CD8-positive, alpha-beta memory T cell (primary cell): ENCODE results near the gene MARK2. TPM values are rescaled to one million over a fixed set of nuclear protein-coding genes. Genes with fewer than 3 reads are reported as not detected.
"Not testable (repeated sequence)": the region's sequence is repeated elsewhere in the genome, so short reads cannot be mapped to it uniquely, and the experiment has no call there.

ENCODE experiments used
- CTCF ChIA-PET: fragments of 350-600 bp; sonication (Branson Sonifier 250); formaldehyde crosslinking; loops from one replicate; lab custom pipeline; 2021; ENCODE audit warnings: antibody characterized with exemption; lab: Charles Lee
- POLR2A ChIA-PET: fragments of 350-600 bp; sonication (Branson Sonifier 250); formaldehyde crosslinking; loops from one replicate; lab custom pipeline; 2021; ENCODE audit warnings: antibody characterized with exemption; lab: Charles Lee
- DNase-seq, 5 donors: peaks; one replicate each; pipeline versions ENCODE4 v3.0.0 to v3.0.0-alpha.2; 2020 to 2022; ENCODE audit warnings: mixed read lengths in 1 of 5
- H3K27ac ChIP-seq: one replicate; pipeline ENCODE4 v1.7.0; 2013; ENCODE audit warnings: low read depth, mild to moderate bottlenecking, low read length, moderate library complexity
- H3K27me3 ChIP-seq: 2 replicates; pipeline ENCODE4 v1.7.0; 2013; ENCODE audit warnings: low read length, mild to moderate bottlenecking; ENCODE audit not compliant: insufficient read depth, poor library complexity, severe bottlenecking
- H3K36me3 ChIP-seq: 2 replicates; pipeline ENCODE4 v1.7.0; 2013; ENCODE audit warnings: mild to moderate bottlenecking, low read length, moderate library complexity; ENCODE audit not compliant: insufficient read depth
- H3K4me1 ChIP-seq: 2 replicates; pipeline ENCODE4 v1.7.0; 2013; ENCODE audit warnings: mild to moderate bottlenecking, low read length, moderate library complexity; ENCODE audit not compliant: insufficient read depth
- H3K4me3 ChIP-seq: 2 replicates; pipeline ENCODE4 v1.7.0; 2013; ENCODE audit warnings: mild to moderate bottlenecking, low read length
- H3K9me3 ChIP-seq: 2 replicates; pipeline ENCODE4 v1.7.0; 2013; ENCODE audit warnings: mild to moderate bottlenecking, low read length
- H3K27ac Mint-ChIP-seq, 8 donors: one replicate each; pipeline ENCODE4 v1.8.0; 2020 to 2021; ENCODE audit warnings: mixed read lengths in 8 of 8, mild to moderate bottlenecking in 6 of 8, inconsistent platforms in 3 of 8, moderate library complexity in 3 of 8
- H3K27me3 Mint-ChIP-seq, 2 donors: one replicate each; pipeline ENCODE4 v1.8.0; 2020 to 2021; ENCODE audit warnings: mixed read lengths in 2 of 2, mild to moderate bottlenecking in 1 of 2, moderate library complexity in 1 of 2
- H3K36me3 Mint-ChIP-seq, 3 donors: one replicate each; pipeline ENCODE4 v1.8.0; 2020 to 2021; ENCODE audit warnings: mixed read lengths in 3 of 3, inconsistent platforms in 1 of 3, mild to moderate bottlenecking in 1 of 3
- H3K4me1 Mint-ChIP-seq, 3 donors: one replicate each; pipeline ENCODE4 v1.8.0; 2020 to 2021; ENCODE audit warnings: mixed read lengths in 3 of 3, inconsistent platforms in 1 of 3, mild to moderate bottlenecking in 1 of 3
- H3K4me3 Mint-ChIP-seq, 7 donors: one replicate each; pipeline ENCODE4 v1.8.0; 2020 to 2021; ENCODE audit warnings: mixed read lengths in 7 of 7, mild to moderate bottlenecking in 6 of 7, moderate library complexity in 4 of 7, inconsistent platforms in 2 of 7
- H3K9me3 Mint-ChIP-seq, 5 donors: one replicate each; pipeline ENCODE4 v1.8.0; 2020 to 2022; ENCODE audit warnings: mixed read lengths in 5 of 5, mild to moderate bottlenecking in 3 of 5, moderate library complexity in 2 of 5, inconsistent platforms in 1 of 5
- polyA plus RNA-seq: library from polyadenylated mRNA; unstranded; fragments of 300-500 nt; fragmentation: Illumina TruSeq; gene quantifications from one replicate; pipeline ENCODE4 v1.2.3, GENCODE V29; 2021
- total RNA-seq, 2 experiments: library from RNA; stranded (reverse); gene quantifications; one replicate each; pipeline ENCODE4 v1.2.3, GENCODE V29; 2021

The MARK2 gene
- total and polyA plus RNA-seq, 3 experiments from 2014 or later, result 34.5 to 72.5 (median 38.0) TPM

- POLR2A ChIA-PET, result no interaction called here
- H3K27me3 ChIP-seq, result no peaks in the 10 kb centered on the region
- no peak overlapping the region for H3K27ac Mint-ChIP-seq
- H3K36me3 Mint-ChIP-seq, result no peaks in the 10 kb centered on the region
- peaks cover 2 to 4% of the 10 kb centered on the region in 2 donors for H3K27me3 Mint-ChIP-seq
- DNase-seq, result no peak
- H3K9me3 ChIP-seq, result no peaks in the 10 kb centered on the region
- no peak overlapping the region for H3K4me3 Mint-ChIP-seq
- no peaks in the 10 kb centered on the region for H3K4me1 ChIP-seq
- no peaks in the 10 kb centered on the region for H3K4me1 Mint-ChIP-seq
- CTCF ChIA-PET, result no interaction called here
- no peak overlapping the region for H3K4me3 ChIP-seq
- no peak overlapping the region for H3K27ac ChIP-seq
- no peaks in the 10 kb centered on the region for H3K9me3 Mint-ChIP-seq
- no peaks in the 10 kb centered on the region for H3K36me3 ChIP-seq
These were observed 33.0 kb upstream of the MARK2 start for GRCh38 chr11:63805844-63806415.

GRCh38 chr11:63810383-63810782 is 28.5 kb upstream of the MARK2 start:
- H3K4me3 Mint-ChIP-seq, H3K27me3 ChIP-seq, CTCF ChIA-PET, H3K36me3 Mint-ChIP-seq, H3K9me3 Mint-ChIP-seq, H3K27ac ChIP-seq, H3K27ac Mint-ChIP-seq, H3K27me3 Mint-ChIP-seq, H3K4me3 ChIP-seq, DNase-seq, POLR2A ChIA-PET, H3K9me3 ChIP-seq, H3K36me3 ChIP-seq: not testable (repeated sequence)
- peaks cover 14% of the 10 kb centered on the region for H3K4me1 ChIP-seq
- peaks cover 19 to 21% (median 19%) of the 10 kb centered on the region in 3 donors for H3K4me1 Mint-ChIP-seq

- CTCF ChIA-PET, result interaction anchor here (0.9 kb wide), 1 partner anchor 26 kb away, joined by 3 read pairs; no protein-coding TSS in a partner anchor
- POLR2A ChIA-PET, result no interaction called here
- H3K9me3 Mint-ChIP-seq, result no peaks in the 10 kb centered on the region
- Histone ChIP-seq H3K4me3 (no peak overlapping the region), H3K27ac (no peak overlapping the region), H3K36me3 (no peaks in the 10 kb centered on the region), H3K9me3 (no peaks in the 10 kb centered on the region), H3K4me1 (peaks cover 14% of the 10 kb centered on the region), H3K27me3 (no peaks in the 10 kb centered on the region)
- peaks cover 21 to 29% (median 25%) of the 10 kb centered on the region in 3 donors for H3K4me1 Mint-ChIP-seq
- H3K36me3 Mint-ChIP-seq, result peaks cover 0 to 6% (median 0%) of the 10 kb centered on the region in 3 donors
- H3K4me3 Mint-ChIP-seq, result peak overlapping the region in 5 of 7 donors; percentile 47 to 84 (median 79)
- no peak for DNase-seq
- H3K27me3 Mint-ChIP-seq, result no peaks in the 10 kb centered on the region
- no peak overlapping the region for H3K27ac Mint-ChIP-seq
These were observed 27.4 kb upstream of the MARK2 start for GRCh38 chr11:63811522-63811921.

GRCh38 chr11:63813035-63813562 is 25.8 kb upstream of the MARK2 start, which contains the start of gene SPINDOC:
Gene SPINDOC (plus strand): TSS chr11:63813456. CDS start chr11:63813687, 231 bp downstream.
- Mint-ChIP-seq H3K4me3 (peak within 1 kb of the TSS; percentile 77 to 90 (median 80)), H3K27me3 (no peaks in the 10 kb centered on the region), H3K9me3 (no peaks in the 10 kb centered on the region), H3K4me1 (peaks cover 21 to 30% (median 25%) of the 10 kb centered on the region in 3 donors), H3K36me3 (peaks cover 3 to 16% (median 3%) of the 10 kb centered on the region in 3 donors), H3K27ac (peak within 1 kb of the TSS; percentile 0 to 86 (median 50))
- ChIA-PET CTCF (interaction anchor here (1.1 kb wide), 1 partner anchor 133 kb away, joined by 3 read pairs; no protein-coding TSS in a partner anchor), POLR2A (interaction anchor here (0.5 to 0.6 kb wide), 2 partner anchors 35 to 364 kb away, joined by 3 to 4 read pairs; no protein-coding TSS in a partner anchor)
- DNase-seq, result peak; percentile 63 to 79 (median 67)
- Histone ChIP-seq H3K4me1 (peaks cover 14% of the 10 kb centered on the region), H3K27ac (peak within 1 kb of the TSS; percentile 47), H3K4me3 (peak within 1 kb of the TSS; percentile 73), H3K9me3 (no peaks in the 10 kb centered on the region), H3K27me3 (no peaks in the 10 kb centered on the region), H3K36me3 (no peaks in the 10 kb centered on the region)

- H3K27me3 ChIP-seq, result no peaks in the 10 kb centered on the region
- H3K9me3 Mint-ChIP-seq, result no peaks in the 10 kb centered on the region
- H3K4me3 ChIP-seq, result peak overlapping the region; percentile 73
- peaks cover 14% of the 10 kb centered on the region for H3K4me1 ChIP-seq
- peak overlapping the region; percentile 47 for H3K27ac ChIP-seq
- no peaks in the 10 kb centered on the region for H3K9me3 ChIP-seq
- ChIA-PET CTCF (interaction anchor here (1.1 kb wide), 1 partner anchor 132 kb away, joined by 3 read pairs; no protein-coding TSS in a partner anchor), POLR2A (interaction anchor here (0.6 kb wide), 2 partner anchors 25 to 28 kb away, joined by 4 to 5 read pairs; partner anchors contain the start of gene MARK2)
- peaks cover 21 to 30% (median 25%) of the 10 kb centered on the region in 3 donors for H3K4me1 Mint-ChIP-seq
- H3K36me3 ChIP-seq, result no peaks in the 10 kb centered on the region
- H3K4me3 Mint-ChIP-seq, result peak overlapping the region; percentile 61 to 90 (median 77)
- peak overlapping the region in 5 of 8 donors; percentile 42 to 86 (median 56) for H3K27ac Mint-ChIP-seq
- peak; percentile 10 to 51 (median 19) for DNase-seq
- H3K27me3 Mint-ChIP-seq, result no peaks in the 10 kb centered on the region
- H3K36me3 Mint-ChIP-seq, result peaks cover 3 to 23% (median 3%) of the 10 kb centered on the region in 3 donors
These were observed 25.1 kb upstream of the MARK2 start for GRCh38 chr11:63813563-63814382.

GRCh38 chr11:63814383-63814736 is 24.6 kb upstream of the MARK2 start:
- H3K27me3 ChIP-seq, result no peaks in the 10 kb centered on the region
- H3K4me3 Mint-ChIP-seq, result peak overlapping the region; percentile 61 to 90 (median 77)
- H3K27ac ChIP-seq, result no peak overlapping the region
- H3K36me3 ChIP-seq, result no peaks in the 10 kb centered on the region
- H3K9me3 Mint-ChIP-seq, result no peaks in the 10 kb centered on the region
- no peaks in the 10 kb centered on the region for H3K27me3 Mint-ChIP-seq
- H3K36me3 Mint-ChIP-seq, result peaks cover 3 to 26% (median 3%) of the 10 kb centered on the region in 3 donors
- peak overlapping the region in 7 of 8 donors; percentile 0 to 86 (median 43) for H3K27ac Mint-ChIP-seq
- peaks cover 14% of the 10 kb centered on the region for H3K4me1 ChIP-seq
- H3K9me3 ChIP-seq, result no peaks in the 10 kb centered on the region
- POLR2A ChIA-PET, result interaction anchor here (0.6 kb wide), 2 partner anchors 24 to 29 kb away, joined by 4 to 5 read pairs; partner anchors contain the start of gene MARK2
- peaks cover 21 to 30% (median 25%) of the 10 kb centered on the region in 3 donors for H3K4me1 Mint-ChIP-seq
- DNase-seq, result no peak
- CTCF ChIA-PET, result interaction anchor here (1.1 kb wide), 1 partner anchor 132 kb away, joined by 3 read pairs; no protein-coding TSS in a partner anchor
- peak overlapping the region; percentile 73 for H3K4me3 ChIP-seq

GRCh38 chr11:63816166-63816565 is 22.7 kb upstream of the MARK2 start:
- DNase-seq, result no peak
- Histone ChIP-seq H3K27me3 (no peaks in the 10 kb centered on the region), H3K4me3 (no peak overlapping the region), H3K27ac (no peak overlapping the region), H3K4me1 (peaks cover 14% of the 10 kb centered on the region), H3K36me3 (peaks cover under 1% of the 10 kb centered on the region), H3K9me3 (no peaks in the 10 kb centered on the region)
- ChIA-PET CTCF (no interaction called here), POLR2A (no interaction called here)
- H3K9me3 Mint-ChIP-seq, result no peaks in the 10 kb centered on the region
- H3K27me3 Mint-ChIP-seq, result no peaks in the 10 kb centered on the region
- peaks cover 21 to 30% (median 25%) of the 10 kb centered on the region in 3 donors for H3K4me1 Mint-ChIP-seq
- peaks cover 3 to 38% (median 8%) of the 10 kb centered on the region in 3 donors for H3K36me3 Mint-ChIP-seq
- H3K4me3 Mint-ChIP-seq, result peak overlapping the region in 2 of 7 donors; percentile 37 to 38
- H3K27ac Mint-ChIP-seq, result peak overlapping the region in 4 of 8 donors; percentile 5 to 30 (median 20)
